Mucosa of rectum (tissue), 2 donors: ENCODE results near the gene FIGN.

ENCODE experiments used
- H3K27ac ChIP-seq, 2 donors: one replicate each; pipeline ENCODE4 v1.7.0; 2013; ENCODE audit warnings: inconsistent platforms in 2 of 2, low read depth in 2 of 2, low read length in 2 of 2
- H3K27me3 ChIP-seq, 2 donors: one replicate each; pipeline ENCODE4 v1.7.0; 2013; ENCODE audit warnings: low read length in 2 of 2; ENCODE audit not compliant: control insufficient read depth in 2 of 2, insufficient read depth in 2 of 2
- H3K36me3 ChIP-seq, 2 donors: one replicate each; pipeline ENCODE4 v1.7.0; 2013; ENCODE audit warnings: low read length in 2 of 2; ENCODE audit not compliant: control insufficient read depth in 2 of 2, insufficient read depth in 2 of 2
- H3K4me1 ChIP-seq, 2 donors: one replicate each; pipeline ENCODE4 v1.7.0; 2013; ENCODE audit warnings: low read length in 2 of 2, mild to moderate bottlenecking in 1 of 2; ENCODE audit not compliant: control insufficient read depth in 2 of 2, insufficient read depth in 2 of 2
- H3K4me3 ChIP-seq, 2 donors: one replicate each; pipeline ENCODE4 v1.7.0; 2013; ENCODE audit warnings: low read length in 2 of 2
- H3K9ac ChIP-seq, 2 donors: one replicate each; pipeline ENCODE4 v1.7.0; 2013; ENCODE audit warnings: low read length in 2 of 2, low read depth in 1 of 2, mild to moderate bottlenecking in 1 of 2
- H3K9me3 ChIP-seq, 2 donors: one replicate each; pipeline ENCODE4 v1.7.0; 2013; ENCODE audit warnings: low read length in 2 of 2; ENCODE audit not compliant: control insufficient read depth in 2 of 2
- donor health status: healthy.
- donor health status: Normal muscosa, but diverticular disease.

Gene FIGN

GRCh38 chr2:163692611-163693482 lies 43.0 kb downstream of the FIGN start:
- Histone ChIP-seq H3K9ac (no peak overlapping the region), H3K4me1 (no peaks in the 10 kb centered on the region), H3K27ac (no peak overlapping the region), H3K9me3 (no peaks in the 10 kb centered on the region), H3K27me3 (no peaks in the 10 kb centered on the region), H3K4me3 (no peak overlapping the region), H3K36me3 (no peaks in the 10 kb centered on the region)

DNA sequence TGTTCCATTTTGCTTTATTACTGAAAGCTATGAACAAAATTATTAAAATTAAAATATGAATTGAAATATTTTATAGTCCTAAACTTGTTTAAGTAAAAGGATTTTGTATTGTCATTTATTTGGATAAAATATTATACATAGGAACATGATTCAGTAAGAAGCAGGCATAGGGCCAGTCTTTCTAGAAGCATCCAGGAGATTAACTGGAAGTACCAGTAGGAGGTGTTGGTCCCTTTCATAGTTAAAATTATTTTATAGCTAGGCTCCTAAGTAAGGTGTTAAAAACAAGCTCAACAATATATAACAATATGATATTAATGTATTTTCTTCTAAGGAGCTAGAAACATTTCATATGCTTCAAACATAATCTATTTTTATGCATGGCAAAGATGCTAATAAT lies 43.7 kb downstream of the FIGN start:
- Histone ChIP-seq H3K36me3 (no peaks in the 10 kb centered on the region), H3K27me3 (no peaks in the 10 kb centered on the region), H3K9ac (no peak overlapping the region), H3K4me3 (no peak overlapping the region), H3K4me1 (no peaks in the 10 kb centered on the region), H3K9me3 (no peaks in the 10 kb centered on the region), H3K27ac (no peak overlapping the region)

DNA sequence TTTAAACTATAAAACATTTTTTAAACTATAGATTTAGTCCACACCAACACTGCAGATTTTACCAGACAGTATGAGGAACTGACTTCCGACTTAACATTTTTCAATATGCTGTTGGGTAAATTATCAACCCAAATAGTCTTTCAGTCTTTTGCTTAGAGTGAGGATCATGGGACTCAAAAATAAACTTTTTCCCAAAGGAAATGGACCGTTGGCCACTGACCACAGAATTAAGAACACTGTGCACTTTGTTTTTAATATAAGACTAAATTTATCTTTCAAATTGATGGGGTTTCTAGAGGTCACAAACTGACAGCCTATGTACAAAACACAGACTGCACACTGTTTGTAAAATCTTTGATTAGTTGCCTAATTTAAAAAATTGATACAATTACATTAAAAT lies 44.9 kb downstream of the FIGN start:
- Histone ChIP-seq H3K27ac (no peak overlapping the region), H3K9ac (no peak overlapping the region), H3K36me3 (no peaks in the 10 kb centered on the region), H3K4me3 (no peak overlapping the region), H3K27me3 (no peaks in the 10 kb centered on the region), H3K4me1 (no peaks in the 10 kb centered on the region), H3K9me3 (no peaks in the 10 kb centered on the region)

DNA sequence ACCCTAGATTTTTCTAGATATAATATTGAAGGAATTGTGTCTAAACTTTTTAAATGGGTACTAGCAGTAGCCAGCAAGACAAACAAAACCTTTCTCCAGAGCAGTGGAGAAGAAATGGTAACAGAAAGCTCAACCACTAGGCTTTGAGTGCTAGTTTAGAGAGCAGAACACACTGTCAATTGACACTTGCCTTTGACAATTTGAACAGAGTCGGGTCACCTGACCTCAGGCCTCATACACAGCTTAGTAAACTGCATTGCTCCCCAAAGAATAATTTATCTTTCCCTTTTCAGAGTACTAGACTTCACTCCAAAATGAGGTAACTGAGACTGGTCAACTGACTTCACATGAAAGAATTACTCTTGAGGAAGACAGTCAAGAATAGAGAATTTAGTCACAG lies 48.6 kb downstream of the FIGN start:
- Histone ChIP-seq H3K9ac (no peak overlapping the region), H3K9me3 (no peaks in the 10 kb centered on the region), H3K27ac (no peak overlapping the region), H3K36me3 (no peaks in the 10 kb centered on the region), H3K27me3 (no peaks in the 10 kb centered on the region), H3K4me1 (no peaks in the 10 kb centered on the region), H3K4me3 (no peak overlapping the region)

DNA sequence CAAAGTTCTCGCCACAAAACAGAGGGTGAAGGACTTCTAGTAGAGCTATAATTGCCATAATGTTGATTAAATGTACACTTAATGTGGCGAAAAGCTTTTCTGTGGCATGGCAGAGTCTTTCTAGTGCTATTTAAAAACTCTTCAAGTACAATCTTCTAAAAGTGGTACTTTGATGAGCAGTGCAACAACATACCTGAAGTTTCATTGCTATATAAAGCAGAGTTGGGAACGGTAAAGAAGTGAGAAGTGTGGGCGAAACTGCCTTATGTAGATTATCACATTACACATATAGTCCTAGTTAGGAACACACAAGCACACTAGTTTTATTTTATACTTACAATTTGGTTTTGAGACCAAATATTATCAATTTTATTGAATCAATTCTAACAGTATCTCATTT lies 49.5 kb downstream of the FIGN start:
- H3K9me3 ChIP-seq: no peaks in the 10 kb centered on the region
- H3K36me3 ChIP-seq: no peaks in the 10 kb centered on the region
- no peak overlapping the region for H3K27ac ChIP-seq
- H3K9ac ChIP-seq: no peak overlapping the region
- no peak overlapping the region for H3K4me3 ChIP-seq
- H3K4me1 ChIP-seq: no peaks in the 10 kb centered on the region
- no peaks in the 10 kb centered on the region for H3K27me3 ChIP-seq

- Histone ChIP-seq H3K36me3 (no peaks in the 10 kb centered on the region), H3K27me3 (no peaks in the 10 kb centered on the region), H3K4me3 (no peak overlapping the region), H3K27ac (no peak overlapping the region), H3K9me3 (no peaks in the 10 kb centered on the region), H3K9ac (no peak overlapping the region), H3K4me1 (no peaks in the 10 kb centered on the region)
Observed at GRCh38 chr2:163682695-163683094, 53.1 kb downstream of the FIGN start.

GRCh38 chr2:163681745-163682144 lies 54.1 kb downstream of the FIGN start:
- Histone ChIP-seq H3K27me3 (no peaks in the 10 kb centered on the region), H3K4me3 (no peak overlapping the region), H3K4me1 (no peaks in the 10 kb centered on the region), H3K36me3 (no peaks in the 10 kb centered on the region), H3K27ac (no peak overlapping the region), H3K9me3 (no peaks in the 10 kb centered on the region), H3K9ac (no peak overlapping the region)

- H3K9ac ChIP-seq: no peak overlapping the region
- H3K27ac ChIP-seq: no peak overlapping the region
- no peaks in the 10 kb centered on the region for H3K36me3 ChIP-seq
- H3K9me3 ChIP-seq: no peaks in the 10 kb centered on the region
- H3K27me3 ChIP-seq: no peaks in the 10 kb centered on the region
- no peak overlapping the region for H3K4me3 ChIP-seq
- H3K4me1 ChIP-seq: no peaks in the 10 kb centered on the region
Observed at GRCh38 chr2:163675388-163675787, 60.4 kb downstream of the FIGN start.

- no peak overlapping the region for H3K4me3 ChIP-seq
- no peaks in the 10 kb centered on the region for H3K4me1 ChIP-seq
- H3K9ac ChIP-seq: no peak overlapping the region
- no peaks in the 10 kb centered on the region for H3K9me3 ChIP-seq
- no peaks in the 10 kb centered on the region for H3K36me3 ChIP-seq
- H3K27me3 ChIP-seq: no peaks in the 10 kb centered on the region
- no peak overlapping the region for H3K27ac ChIP-seq
Observed at GRCh38 chr2:163673522-163673921, 62.3 kb downstream of the FIGN start.

- Histone ChIP-seq H3K27me3 (peaks cover 0 to 2% of the 10 kb centered on the region in 2 donors), H3K4me1 (no peaks in the 10 kb centered on the region), H3K9ac (no peak overlapping the region), H3K9me3 (no peaks in the 10 kb centered on the region), H3K27ac (no peak overlapping the region), H3K36me3 (no peaks in the 10 kb centered on the region), H3K4me3 (no peak overlapping the region)
Observed at GRCh38 chr2:163670929-163671328, 64.9 kb downstream of the FIGN start.
